ENCODE results near the gene KRT37.
"Not testable (repeated sequence)": the region's sequence is repeated elsewhere in the genome, so short reads cannot be mapped to it uniquely, and the experiment has no call there.

Gene KRT37

DNA sequence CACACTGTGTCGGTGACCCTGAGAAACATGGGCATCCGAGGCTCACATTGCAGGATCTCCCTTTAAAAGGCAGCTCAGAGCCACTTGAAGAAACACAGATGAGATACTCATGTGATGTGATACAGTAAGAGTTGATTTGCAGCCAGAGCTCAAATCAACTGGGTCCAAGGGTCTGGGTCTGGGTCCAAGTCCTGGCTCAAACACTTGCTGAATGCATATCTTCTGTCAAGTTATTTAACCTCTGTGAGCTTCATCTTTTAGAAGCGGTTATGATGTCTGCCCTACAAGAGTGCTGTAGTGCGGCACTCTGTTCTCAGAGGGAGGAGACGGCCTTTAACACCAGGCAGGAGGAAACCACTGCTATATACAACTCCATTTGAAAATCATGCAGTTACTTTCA lies 10.0 kb upstream of the KRT37 start:
- DNase-seq (ENCODE audit: low read depth, low spot score), result no peak

DNA sequence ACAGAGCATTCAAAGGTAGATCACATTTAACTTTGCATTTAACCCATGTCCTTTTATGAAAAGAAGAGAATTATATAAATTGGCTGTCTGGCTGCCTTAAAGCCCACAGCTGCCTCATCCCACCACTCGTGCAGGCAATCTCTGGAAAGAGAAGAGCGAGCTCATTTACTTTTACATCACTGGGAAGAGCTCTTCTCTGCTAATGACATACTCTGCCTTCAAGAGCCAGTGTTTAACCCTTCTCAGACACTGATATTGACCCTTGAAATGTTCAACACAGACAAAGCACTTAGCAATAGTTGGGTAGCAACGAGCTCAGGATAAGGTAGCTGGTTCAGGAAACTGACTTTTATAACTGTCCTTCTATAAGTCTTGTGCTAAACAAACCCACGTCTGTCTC lies 9.6 kb upstream of the KRT37 start:
- DNase-seq (ENCODE audit: low read depth, low spot score), result no peak

DNA sequence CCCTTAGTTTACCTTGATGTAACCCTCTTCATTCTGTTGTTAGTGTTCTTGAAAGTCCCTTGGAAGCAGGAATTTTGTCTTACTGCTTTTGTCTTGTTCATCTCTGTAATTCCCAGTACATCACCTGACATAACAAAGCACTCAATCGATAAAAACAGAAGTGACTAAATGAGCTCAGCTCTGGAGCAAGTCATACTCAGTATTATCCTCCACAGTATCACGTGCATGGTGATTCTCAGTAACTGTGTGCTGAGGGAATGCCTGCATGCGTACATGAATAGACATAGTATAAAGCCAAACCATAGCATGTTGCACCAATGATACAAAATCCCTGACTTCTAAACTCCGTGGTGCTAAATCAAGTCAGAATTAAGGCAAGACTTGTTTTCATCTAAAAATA lies 9.2 kb upstream of the KRT37 start:
- no peak for DNase-seq (ENCODE audit: low read depth, low spot score)

DNA sequence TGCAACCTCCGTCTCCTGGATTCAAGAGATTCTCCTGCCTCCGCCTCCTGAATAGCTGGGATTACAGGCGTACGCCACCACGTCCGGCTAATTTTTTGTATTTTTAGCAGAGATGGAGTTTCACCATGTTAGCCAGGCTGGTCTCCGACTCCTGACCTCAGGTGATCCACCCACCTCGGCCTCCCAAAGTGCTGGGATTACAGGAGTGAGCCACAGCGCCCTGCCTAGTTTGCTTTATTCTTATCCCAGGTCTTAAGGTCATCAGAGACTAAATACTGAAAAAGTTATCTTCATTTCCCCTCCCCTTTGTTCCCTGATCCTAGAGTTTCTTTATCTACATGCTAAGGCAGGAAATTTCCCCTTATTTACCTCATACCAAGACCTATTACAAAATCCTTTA lies 6.0 kb upstream of the KRT37 start:
- not testable (repeated sequence) for DNase-seq (ENCODE audit: low read depth, low spot score)

DNA sequence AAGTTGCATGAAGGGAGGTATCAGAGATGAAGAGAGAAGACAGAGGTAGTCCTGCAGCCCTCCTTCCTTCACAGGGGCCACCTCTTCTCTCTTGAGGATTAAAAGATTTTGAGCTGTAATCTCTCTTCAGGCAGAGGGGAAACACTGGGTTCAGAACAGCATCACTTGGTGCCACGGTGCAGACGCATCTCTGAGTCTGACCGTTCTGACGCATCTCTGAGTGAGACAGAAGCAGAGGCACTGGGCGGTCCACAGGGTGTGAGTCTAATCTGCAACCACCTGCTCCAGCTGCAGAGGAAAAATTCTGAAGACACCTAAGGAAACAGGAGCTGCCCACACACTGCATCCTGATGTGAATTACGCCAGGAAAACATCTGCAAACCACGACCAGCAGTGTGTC lies 5.3 kb upstream of the KRT37 start:
- no peak for DNase-seq (ENCODE audit: low read depth, low spot score)

DNA sequence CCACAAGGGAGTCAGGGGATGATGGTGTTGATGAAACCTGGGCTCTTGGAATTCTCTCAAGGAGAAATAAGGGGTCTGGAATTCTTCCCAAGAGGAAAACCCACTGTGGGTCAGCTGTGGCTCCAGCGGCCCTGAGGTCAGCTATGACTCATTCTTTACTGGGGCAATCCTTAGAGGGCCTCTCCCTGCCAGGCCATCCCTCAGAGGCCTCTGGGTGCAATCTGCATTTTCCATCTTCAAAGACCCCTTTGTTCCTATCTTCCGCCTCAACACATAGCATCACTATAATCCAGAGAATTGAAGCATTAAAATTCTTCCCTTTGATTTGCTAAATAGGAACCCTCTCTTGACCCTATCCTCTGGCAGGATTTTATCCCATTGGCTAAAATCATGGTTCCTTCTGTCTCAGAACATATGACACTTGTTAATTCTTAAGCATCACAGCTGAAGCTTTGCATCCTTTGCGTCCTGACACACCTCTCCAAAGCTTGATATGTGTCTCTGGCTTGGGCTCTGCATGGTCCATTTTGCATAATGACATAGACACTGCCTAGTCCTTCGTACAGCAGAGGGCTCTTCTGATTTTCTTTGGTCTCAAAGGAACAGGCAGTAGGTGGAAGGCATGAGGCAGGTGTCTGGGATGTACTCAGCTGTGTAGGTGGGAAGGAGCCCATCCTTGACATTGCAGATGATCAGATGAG lies 4.4 kb upstream of the KRT37 start:
- no peak for DNase-seq (ENCODE audit: low read depth, low spot score)

DNA sequence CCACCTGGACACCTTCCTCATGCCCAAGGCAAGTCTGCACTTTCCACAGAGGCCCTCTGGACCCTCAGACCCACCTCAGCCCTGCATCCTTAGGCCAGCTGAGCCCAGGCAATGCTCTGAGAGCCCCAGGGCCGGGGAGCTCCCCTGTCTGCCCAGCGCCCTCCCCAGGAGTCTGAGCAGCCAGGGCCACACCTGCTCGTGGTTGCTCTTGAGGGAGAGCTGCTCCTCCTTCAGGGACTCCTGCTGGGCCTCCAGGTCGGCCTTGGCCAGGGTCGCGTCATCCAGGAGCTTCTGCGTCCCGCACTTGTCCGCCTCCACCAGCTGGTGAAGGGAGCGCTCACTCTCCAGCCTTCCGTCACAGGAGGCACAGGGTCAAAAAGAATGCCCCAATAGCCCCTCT lies 1.8 kb downstream of the KRT37 start:
- DNase-seq (ENCODE audit: low read depth, low spot score), result not testable (repeated sequence)

DNA sequence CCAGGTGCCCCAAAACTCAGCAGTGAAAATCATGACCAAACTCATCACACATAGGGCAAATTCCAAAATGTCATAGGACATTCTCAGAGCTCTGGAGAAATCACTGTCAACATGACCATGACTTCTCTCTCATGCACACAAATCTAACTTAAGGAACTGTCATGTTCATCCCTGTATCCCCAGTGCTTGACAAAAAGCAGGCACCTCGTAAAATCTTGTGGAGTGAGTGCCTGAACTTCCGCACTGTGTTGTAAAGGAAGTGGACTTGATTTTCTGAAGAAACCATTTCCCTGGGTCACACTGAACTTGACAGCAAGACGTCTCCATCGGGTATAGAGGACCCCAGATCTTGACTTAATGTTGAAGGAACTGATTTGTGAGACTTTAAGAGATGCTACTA lies 2.8 kb downstream of the KRT37 start:
- DNase-seq (ENCODE audit: low read depth, low spot score), result no peak

DNA sequence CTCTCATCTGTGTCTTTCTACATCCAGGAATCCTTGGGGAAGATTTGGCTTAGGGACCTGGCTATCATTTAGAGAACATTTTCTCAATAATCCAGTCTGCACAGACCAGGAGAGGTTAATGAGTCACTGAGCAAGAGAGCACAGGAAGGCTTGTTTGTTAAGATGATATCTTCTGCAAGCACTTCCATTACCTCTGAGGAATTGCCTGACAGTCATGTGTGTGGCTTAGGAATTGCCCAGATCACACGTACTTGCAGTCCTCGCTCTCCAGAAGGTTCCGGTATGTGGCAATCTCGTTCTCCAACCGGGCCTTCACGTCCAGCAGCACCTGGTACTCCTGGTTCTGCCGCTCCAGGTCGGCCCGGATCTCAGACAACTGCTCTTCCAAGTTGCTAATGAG lies 3.3 kb downstream of the KRT37 start:
- no peak for DNase-seq (ENCODE audit: low read depth, low spot score)

DNA sequence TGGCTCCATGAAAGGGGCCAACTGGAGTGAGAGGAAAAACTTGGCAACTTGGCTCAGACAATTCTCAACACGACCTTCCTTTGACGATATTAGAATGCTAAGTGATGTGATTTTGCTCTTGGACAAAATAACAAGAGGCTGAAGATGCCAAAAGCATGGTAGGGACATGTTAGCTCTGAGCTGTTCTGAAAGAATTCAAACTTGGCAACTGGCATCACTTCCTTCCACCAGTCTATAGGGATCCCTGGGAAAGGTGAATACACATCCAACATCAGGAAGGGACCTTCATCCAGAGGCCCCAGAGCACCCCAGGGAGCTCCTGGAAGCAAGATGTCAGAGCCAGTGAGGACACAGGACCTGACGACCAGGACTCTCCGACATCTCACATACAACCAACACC lies 4.3 kb downstream of the KRT37 start:
- no peak for DNase-seq (ENCODE audit: low read depth, low spot score)

DNA sequence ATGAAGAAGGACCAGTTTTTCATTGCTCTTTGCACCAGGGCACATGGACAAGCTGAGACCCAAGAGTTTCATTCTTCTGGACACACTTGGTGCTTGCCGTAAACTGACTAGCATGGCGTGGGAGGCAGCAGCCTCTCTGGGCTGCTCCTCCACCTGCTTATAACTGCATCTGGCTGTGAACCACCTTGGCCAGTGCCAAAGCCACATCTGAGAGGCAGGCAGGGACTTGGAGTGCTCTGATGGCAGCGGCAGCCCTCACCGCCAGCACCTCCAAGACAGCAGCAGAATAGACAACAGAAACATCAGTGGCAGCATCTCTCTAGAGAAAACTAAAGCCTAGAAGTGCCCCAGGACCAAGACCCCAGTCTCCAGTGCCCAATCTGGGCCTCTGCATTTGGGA lies 4.7 kb downstream of the KRT37 start:
- DNase-seq (ENCODE audit: low read depth, low spot score), result no peak

DNA sequence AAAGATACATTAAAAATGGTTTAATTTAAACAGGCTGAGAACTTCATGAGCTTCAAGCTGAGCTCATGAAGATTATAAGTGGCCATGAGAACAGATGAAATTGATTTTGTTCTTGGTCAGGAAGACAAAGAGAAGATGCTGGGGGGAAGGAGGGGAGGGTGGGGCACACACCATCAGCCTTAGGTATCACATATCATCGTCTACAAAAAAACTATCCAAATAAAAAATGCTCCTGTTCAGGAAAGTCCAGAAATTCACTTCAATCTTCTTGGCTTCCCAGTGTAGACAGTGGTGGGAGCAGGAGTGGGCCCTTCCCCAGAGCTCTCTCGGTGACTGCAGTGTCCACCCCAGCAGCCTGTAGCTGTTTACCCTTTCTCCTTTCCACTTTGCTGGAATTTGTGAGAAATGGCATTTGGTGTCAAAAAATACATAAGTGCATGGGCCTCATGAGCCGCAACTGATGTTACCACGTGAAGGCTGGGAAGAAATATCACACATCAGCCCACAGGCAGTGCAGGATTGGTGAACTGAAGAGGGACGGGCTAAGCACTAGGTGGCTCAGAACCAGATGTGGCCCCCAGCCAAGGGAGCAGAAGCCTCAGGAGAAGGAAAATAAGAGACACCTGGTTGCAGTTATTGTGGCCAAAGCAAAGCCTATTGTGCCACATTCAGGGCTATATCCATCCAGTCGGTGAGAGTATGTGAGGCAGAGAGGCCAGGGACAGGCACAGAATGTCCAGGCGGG lies 6.1 kb downstream of the KRT37 start:
- no peak for DNase-seq (ENCODE audit: low read depth, low spot score)

DNA sequence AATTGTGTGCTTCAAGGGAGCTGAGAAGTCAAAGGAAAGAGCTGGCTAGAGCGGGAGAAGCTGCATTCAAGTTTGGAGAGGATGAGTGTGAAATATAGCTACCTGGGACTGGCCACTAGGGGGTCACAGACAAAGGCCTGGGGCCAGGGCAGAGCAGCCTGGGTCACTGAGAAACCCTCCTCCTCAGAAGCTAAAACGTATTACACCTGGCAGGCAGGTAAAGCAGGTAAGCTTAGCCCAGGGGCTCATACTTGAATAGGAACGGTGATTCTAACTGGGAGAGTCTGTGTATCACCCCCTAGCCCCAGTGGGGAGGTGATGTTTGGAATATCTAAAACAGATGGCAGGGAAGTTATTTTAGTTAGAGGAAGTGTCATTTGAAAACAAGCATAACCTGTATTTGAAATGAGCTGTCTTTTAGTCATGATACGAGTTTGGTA lies 6.8 kb downstream of the KRT37 start:
- DNase-seq (ENCODE audit: low read depth, low spot score), result no peak

DNA sequence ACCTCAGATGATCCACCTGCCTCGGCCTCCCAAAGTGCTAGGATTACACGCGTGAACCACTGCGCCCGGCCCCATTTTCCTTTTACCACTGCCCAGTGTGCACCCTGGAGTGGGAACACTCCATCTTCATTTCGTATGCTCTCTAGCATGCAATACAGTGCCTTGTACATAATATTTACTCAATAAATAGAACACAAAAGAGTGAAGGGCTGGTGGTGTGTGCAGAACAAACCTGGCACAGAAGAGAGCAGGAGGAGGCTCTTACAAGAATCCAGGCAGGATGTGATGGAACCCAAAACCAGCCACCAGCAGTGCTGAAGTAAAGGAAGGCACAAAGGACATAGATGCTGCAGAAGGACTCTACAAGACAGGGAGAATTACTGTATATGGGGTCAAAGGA lies 7.3 kb downstream of the KRT37 start:
- DNase-seq (ENCODE audit: low read depth, low spot score), result no peak

DNA sequence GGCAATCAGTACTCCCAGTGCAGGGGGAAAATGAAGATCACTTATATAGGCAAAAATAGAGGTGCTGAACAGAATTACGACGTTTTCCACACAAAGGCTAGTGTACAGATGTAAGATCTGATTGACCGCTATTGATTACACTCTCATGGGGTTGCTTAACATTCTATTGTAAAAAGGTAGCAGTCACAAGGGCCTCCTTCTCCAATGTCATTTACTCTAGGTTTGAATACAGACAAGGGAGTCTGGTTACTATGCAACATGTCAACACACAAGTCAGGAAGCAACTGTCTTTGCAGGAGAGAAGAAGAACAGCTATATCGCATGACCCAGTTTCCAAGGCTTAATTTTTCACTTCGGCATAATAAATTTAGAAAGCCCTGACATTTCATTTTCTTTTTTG lies 7.9 kb downstream of the KRT37 start:
- DNase-seq (ENCODE audit: low read depth, low spot score), result no peak

DNA sequence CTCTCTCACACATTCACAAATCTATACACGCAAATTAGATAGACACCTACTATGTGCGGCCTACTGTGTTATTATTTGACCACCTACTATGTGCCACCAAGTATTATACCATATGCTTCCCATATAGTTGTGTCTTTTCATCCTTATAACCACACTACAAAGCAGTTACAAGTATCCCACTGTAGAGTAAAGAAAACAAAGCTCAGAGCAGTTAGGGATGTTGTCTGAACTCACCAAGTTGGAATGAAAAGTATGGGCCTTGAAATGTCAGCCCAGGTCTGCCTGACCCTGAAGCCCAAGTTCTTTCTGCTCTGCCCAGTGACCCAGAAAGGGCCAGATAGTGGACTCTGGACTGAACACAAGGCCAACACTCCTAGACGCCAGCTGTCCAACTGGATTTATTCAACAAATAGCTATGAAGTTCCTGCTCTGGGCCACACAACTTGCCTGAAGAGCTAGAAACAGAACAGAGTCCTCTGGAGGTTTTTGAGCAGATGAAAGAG lies 8.5 kb downstream of the KRT37 start:
- DNase-seq (ENCODE audit: low read depth, low spot score), result no peak

DNA sequence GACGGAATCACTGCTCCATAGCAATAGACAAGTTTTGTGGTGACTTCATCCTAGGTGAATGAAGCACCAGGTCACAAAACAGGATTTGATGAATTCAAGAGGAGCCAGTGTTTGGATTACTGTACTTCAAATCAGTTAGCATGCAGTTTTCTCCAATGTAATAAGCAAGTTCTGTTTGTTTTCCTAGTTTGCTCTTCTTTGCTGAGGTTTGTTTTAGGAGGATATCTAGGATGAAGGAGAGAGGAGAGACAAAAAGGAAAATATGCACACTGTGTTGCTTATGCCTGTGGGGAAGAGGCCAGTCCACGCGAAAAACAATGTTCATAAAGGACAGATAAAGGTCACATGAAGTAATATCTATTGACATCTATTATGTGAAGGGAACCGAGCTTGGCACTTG lies 9.0 kb downstream of the KRT37 start:
- no peak for DNase-seq (ENCODE audit: low read depth, low spot score)

DNA sequence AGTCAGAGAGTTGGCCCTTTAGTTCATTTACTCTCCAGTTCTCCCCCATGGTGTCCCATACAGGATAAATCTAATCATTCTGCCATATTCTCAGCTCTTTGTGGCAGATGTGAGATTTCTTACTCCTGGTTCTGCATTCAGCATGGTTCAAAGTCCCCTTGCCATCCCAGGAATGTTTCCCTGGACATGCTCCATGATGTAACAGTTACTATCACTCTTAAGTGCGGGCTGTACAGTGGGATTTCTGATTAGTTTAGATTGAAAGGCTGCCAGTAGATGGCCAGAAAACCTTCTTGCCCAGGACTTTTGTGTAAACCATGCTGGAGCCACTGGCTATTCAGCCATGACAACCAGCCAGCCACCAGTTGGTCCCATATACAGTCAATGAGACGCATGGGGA lies 10.4 kb downstream of the KRT37 start:
- no peak for DNase-seq (ENCODE audit: low read depth, low spot score)

DNA sequence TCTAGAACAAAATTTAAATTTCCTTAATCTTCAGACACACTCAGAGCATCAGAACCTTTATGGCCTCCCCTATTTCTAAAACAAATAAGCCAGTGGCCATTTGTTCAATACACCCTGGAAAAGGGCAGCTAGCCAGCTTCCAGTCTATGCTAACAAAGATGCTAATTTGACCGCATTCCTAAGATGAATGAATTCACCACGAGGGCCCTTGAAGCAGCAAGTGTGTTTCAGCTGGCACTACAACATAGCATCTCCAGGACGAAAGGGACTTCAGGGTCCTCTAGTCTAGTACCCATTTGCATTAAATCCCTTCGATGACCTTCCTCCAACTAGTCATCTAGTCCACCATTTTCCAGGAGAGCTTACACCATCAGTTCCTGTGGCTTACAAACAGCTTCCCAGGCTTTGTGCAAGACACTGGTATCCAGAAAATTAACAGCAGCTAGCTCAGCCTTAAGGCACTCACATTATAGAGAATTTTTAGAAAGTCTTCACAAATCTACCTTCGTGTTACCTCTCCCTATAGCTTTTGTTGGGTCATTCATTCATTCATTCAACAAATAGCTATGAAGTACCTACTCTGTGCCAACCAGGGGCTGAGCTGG lies 10.9 kb downstream of the KRT37 start:
- DNase-seq (ENCODE audit: low read depth, low spot score), result no peak

DNA sequence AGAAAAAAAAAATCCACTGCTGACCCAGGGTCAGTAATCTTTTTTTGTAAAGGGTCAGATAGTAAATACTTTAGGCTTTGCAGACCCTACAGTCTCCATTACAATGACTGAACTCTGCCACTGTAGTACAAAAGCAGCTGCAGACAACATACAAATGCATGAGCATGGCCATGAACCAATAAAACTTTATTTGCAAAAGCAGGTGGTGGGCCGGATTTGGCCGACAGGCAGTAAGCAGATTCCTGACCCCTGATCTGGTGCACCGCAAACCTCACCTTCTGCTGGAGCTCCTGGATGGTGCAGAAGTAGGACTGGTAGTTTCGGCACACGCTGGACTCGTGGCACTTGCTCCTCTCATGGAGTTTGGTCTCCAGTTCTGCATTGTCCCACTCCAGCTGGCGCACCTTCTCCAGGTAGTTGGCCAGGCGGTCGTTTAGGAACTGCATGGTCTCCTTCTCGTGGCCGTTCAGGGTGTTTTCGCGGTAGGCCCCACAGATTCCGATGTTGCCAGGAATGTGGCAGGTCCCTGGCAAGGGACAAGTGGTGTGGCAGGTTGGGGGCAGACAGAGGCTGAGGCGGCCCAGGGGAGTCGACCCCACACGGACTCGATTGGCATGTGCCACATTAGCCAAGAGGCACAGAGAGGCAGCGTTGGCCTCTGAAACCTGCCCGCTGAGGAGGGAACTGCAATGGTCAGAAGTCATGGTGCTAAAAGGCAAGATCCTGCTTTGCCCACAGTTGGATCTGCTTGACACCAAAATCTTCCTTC lies 13.1 kb downstream of the KRT37 start:
- no peak for DNase-seq (ENCODE audit: low read depth, low spot score)

DNA sequence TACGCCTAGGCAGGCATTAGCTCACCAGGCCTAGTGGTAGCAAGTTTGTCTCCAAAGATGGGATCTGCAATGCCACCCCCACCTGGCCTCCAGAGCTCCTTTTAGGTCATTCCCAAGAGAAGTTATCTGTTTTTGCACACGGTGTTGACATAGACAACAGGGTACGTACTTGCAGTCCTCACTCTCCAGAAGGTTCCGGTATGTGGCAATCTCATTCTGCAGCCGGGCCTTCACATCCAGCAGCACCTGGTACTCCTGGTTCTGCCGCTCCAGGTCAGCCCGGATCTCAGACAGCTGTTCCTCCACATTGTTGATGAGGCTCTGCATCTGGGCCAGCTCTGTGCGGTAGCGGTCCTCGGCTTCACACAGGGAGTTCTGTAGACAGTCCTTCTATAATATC lies 17.2 kb downstream of the KRT37 start:
- no peak for DNase-seq (ENCODE audit: low read depth, low spot score)

DNA sequence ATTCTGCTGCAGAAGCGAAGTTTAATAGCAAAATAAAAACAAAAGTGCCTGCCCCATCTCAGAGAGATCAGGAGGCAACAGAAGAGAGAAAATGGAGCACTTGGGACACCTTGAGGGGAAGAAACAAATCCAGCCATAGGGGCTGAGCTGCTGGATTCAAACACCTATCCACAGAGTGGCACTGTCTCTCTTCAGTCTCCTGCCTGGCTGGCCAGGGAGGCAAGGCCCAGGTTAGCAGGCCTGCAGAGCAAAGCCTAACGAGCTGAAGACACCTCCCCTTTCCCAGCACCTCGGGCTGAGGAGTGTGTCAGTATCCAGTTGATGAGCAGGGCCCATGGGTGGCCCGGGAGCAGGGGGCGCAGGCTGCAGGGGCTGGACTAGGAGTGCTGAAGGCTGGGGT lies 18.2 kb downstream of the KRT37 start:
- DNase-seq (ENCODE audit: low read depth, low spot score), result no peak
